Heart left ventricle (tissue), 16 donors: ENCODE measurements around the gene SYK. TPM values are rescaled to one million over a fixed set of nuclear protein-coding genes. Genes with fewer than 3 reads are reported as not detected.
A peak's percentile ranks its signal among the peaks of the same experiment; 100 is the strongest.

Experiments
- ATAC-seq, 4 donors: fragments of 200-7000 bp; cut with Tn5 transposase; one replicate each; pipeline ENCODE4 v1.9.1; 2020 to 2022; ENCODE audit warnings: moderate library complexity in 4 of 4, mild to moderate bottlenecking in 3 of 4, moderate number of reproducible peaks in 1 of 4
- DNase-seq, 5 donors: peaks; one replicate each; pipeline ENCODE4 v3.0.0-alpha.2; 2020
- H3K27ac ChIP-seq, 12 donors: fragments of 200-600 bp; sonication (generic) in 4 of 12; one replicate each; pipeline versions ENCODE4 v1.5.0 to v1.8.0; 2016 to 2022; ENCODE audit warnings: mild to moderate bottlenecking in 2 of 12
- H3K27me3 ChIP-seq, 9 donors: fragments of 200-600 bp; sonication (generic) in 2 of 9; one replicate each; pipeline versions ENCODE4 v1.5.1 to v1.8.0; 2016 to 2022; ENCODE audit warnings: mild to moderate bottlenecking in 3 of 9
- H3K36me3 ChIP-seq, 9 donors: fragments of 200-600 bp; sonication (generic) in 2 of 9; one replicate each; pipeline versions ENCODE4 v1.5.0 to v1.8.0; 2018 to 2022; ENCODE audit warnings: mild to moderate bottlenecking in 2 of 9
- H3K4me1 ChIP-seq, 12 donors: fragments of 200-600 bp; sonication (generic) in 4 of 12; one replicate each; pipeline versions ENCODE4 v1.5.0 to v1.8.0; 2016 to 2022; ENCODE audit warnings: mild to moderate bottlenecking in 3 of 12
- H3K4me3 ChIP-seq, 12 donors: fragments of 200-600 bp; sonication (generic) in 4 of 12; one replicate each; pipeline versions ENCODE4 v1.5.0 to v1.8.0; 2017 to 2022; ENCODE audit warnings: mild to moderate bottlenecking in 9 of 12, moderate library complexity in 4 of 12
- H3K9me3 ChIP-seq, 12 donors: fragments of 200-600 bp; sonication (generic) in 4 of 12; one replicate each; pipeline versions ENCODE4 v1.5.0 to v1.8.0; 2016 to 2022; ENCODE audit warnings: mild to moderate bottlenecking in 1 of 12
- POLR2A ChIP-seq, 2 donors: fragments of 450-650 bp; IDR thresholded peaks; one replicate each; pipeline ENCODE4 v1.6.1; 2017; ENCODE audit warnings: antibody characterized with exemption in 2 of 2, mild to moderate bottlenecking in 2 of 2, moderate library complexity in 2 of 2
- WGBS, 4 donors: extraction: QIAGEN DNeasy Blood & Tissue Kit in 2 of 4; methylation state at CpG; one replicate each; pipeline versions ENCODE4 v1.1.5 to v1.1.7; 2013 to 2018; 5-methylcytosine and 5-hydroxymethylcytosine counted together
- intact Hi-C, 10 donors: fragments of 100-400 bp; cut with DNase I; formaldehyde crosslinking; loops; one replicate each; pipeline versions ENCODE4 v1.11.1 to v1.14.2; 2022
- polyA plus RNA-seq, 2 donors: library from polyadenylated mRNA; stranded (reverse); fragments of 200-250 nt; gene quantifications; one replicate each; pipeline ENCODE4 v1.2.3, GENCODE V29; 2013
- total RNA-seq, 9 donors: library from RNA; depleted of rRNA in 2 of 9; stranded (reverse); fragments of >200 nt in 2 of 9; fragmentation: NEBNext Ultra II Directional in 3 of 9; extraction: Animal tissue kit (Norgen Biotek cat#: 25700) in 3 of 9; gene quantifications; one replicate each; pipeline versions ENCODE4 v1.1.0 to v1.2.4, GENCODE V29; 2016 to 2023
- TF ChIP-seq, protein P1 (sequence below), 12 donors: fragments of 200-600 bp; sonication (generic) in 4 of 12; IDR thresholded peaks; one replicate each; pipeline versions ENCODE4 v1.5.0 to v1.8.0; 2018 to 2022; ENCODE audit warnings: antibody characterized with exemption in 12 of 12, mild to moderate bottlenecking in 5 of 12
- donor health status: ischemic (EF 13 %, LVEDD 7.1; RV severe dilation, severe dysfunction).
- donor health status: healthy with polysubstance abuse.
- donor health status: DM: no; HTN: yes; CAD: no.
- donor health status: DM: no; HTN: no; CAD: no.
- donor health status: ischemic (EF 25% LVEDD 6.9; RV normal size, moderate dysfunction).
- donor health status: ischemic (EF 25% LVEDD 5.7; RV mildly dilated, moderate dysfunction).
- donor health status: healthy.
- donor health status: DM: yes; HTN: yes; CAD: no.
- donor health status: ischemic (EF 35%, LVEDD 5.7; RV mildly dilated, moderate dysfunction).
- donor health status: nonischemic (EF 11% LVEDD 7.7; RV severe dilation, severe dysfunction).
- donor health status: DM: yes; HTN: yes; CAD: no.
- donor health status: PGD.
- donor health status: ischemic (EF 29% LVEDD 5.4; RV normal size, mild dysfunction).
- donor health status: nonischemic (EF 23%, LVEDD 6.1; RV moderate dilation, normal function).

Gene SYK
- total and polyA plus RNA-seq, 11 donors: 0.53 to 41.3 (median 2.4) TPM

DNA sequence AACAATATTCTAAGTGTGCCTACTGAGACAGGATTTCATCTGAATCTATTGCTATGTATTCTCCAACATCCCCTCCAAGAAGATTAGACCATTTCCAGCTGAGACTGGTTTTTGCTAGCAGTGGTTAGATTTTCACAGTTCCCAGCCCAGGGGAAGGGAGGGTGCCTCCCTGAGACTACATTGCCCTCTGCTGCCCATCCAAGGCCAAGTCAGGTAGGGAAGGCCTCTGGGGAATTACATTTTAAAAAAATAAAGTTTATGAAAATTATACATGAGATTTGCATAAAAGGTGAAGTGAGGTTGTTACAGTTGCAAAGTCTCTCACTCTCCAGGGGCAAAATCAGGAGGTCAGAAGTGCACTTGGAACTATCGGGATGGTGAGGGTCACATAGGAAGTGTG, 28.0 kb upstream of the SYK start:
- intact Hi-C loops: loop anchor here in 1 of 10 donors (5.0 kb wide), 1 partner anchor 94 kb away; no protein-coding TSS in a partner anchor

DNA sequence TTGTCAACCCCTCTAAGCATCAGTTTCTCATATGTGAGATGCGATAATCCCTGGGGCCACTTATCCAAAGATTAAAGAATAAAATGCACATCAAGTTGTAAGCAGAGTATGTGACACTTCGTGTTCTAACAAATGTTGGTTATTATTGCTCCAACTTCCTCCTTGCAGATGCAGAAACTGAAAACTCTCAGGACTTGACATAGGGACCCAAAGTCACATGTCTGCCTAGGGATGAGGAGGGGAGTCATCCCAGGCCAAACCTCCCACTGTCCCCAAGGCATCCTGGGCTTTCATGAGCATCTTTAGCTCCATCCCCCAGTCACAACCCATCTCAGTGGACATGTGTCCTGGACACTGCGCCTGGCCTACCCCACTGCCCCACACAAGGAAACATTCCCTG, 27.5 kb upstream of the SYK start:
- TF ChIP-seq, protein P1, sequence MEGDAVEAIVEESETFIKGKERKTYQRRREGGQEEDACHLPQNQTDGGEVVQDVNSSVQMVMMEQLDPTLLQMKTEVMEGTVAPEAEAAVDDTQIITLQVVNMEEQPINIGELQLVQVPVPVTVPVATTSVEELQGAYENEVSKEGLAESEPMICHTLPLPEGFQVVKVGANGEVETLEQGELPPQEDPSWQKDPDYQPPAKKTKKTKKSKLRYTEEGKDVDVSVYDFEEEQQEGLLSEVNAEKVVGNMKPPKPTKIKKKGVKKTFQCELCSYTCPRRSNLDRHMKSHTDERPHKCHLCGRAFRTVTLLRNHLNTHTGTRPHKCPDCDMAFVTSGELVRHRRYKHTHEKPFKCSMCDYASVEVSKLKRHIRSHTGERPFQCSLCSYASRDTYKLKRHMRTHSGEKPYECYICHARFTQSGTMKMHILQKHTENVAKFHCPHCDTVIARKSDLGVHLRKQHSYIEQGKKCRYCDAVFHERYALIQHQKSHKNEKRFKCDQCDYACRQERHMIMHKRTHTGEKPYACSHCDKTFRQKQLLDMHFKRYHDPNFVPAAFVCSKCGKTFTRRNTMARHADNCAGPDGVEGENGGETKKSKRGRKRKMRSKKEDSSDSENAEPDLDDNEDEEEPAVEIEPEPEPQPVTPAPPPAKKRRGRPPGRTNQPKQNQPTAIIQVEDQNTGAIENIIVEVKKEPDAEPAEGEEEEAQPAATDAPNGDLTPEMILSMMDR (IDR thresholded peaks at IDR 0.05): no peak
- TF ChIP-seq POLR2A (IDR thresholded peaks at IDR 0.05): no peak
- H3K27ac ChIP-seq: no peak overlapping the region
- 87 to 93% (median 92%) methylated on average over 3 of the region's 3 CpGs for WGBS, 4 donors
- intact Hi-C loops: loop anchor here in 1 of 10 donors (5.0 kb wide), 1 partner anchor 93 kb away; no protein-coding TSS in a partner anchor
- H3K4me3 ChIP-seq: no peak overlapping the region
- H3K27me3 ChIP-seq: peaks cover 0 to 9% (median 0%) of the 10 kb centered on the region in 9 donors
- H3K9me3 ChIP-seq: no peaks in the 10 kb centered on the region
- peaks cover 0 to 31% (median 0%) of the 10 kb centered on the region in 12 donors for H3K4me1 ChIP-seq
- H3K36me3 ChIP-seq: no peaks in the 10 kb centered on the region
- ATAC-seq (no peak), DNase-seq (no peak)

More for the DNA sequence above, 28.0 kb upstream of the SYK start:
- ATAC-seq (peak in 2 of 4 donors; percentile 55 to 68), DNase-seq (no peak)
- TF ChIP-seq, protein P1 (IDR thresholded peaks at IDR 0.05): peak in 9 of 12 donors; percentile 15 to 42 (median 28)
- no peak for TF ChIP-seq POLR2A (IDR thresholded peaks at IDR 0.05)
- H3K4me1 ChIP-seq: peaks cover 0 to 31% (median 0%) of the 10 kb centered on the region in 12 donors
- WGBS, 4 donors: 78 to 89% (median 86%) methylated on average over 1 of the region's 1 CpG
- H3K9me3 ChIP-seq: no peaks in the 10 kb centered on the region
- no peaks in the 10 kb centered on the region for H3K36me3 ChIP-seq
- no peak overlapping the region for H3K4me3 ChIP-seq
- H3K27ac ChIP-seq: no peak overlapping the region
- H3K27me3 ChIP-seq: peaks cover 0 to 9% (median 0%) of the 10 kb centered on the region in 9 donors

DNA sequence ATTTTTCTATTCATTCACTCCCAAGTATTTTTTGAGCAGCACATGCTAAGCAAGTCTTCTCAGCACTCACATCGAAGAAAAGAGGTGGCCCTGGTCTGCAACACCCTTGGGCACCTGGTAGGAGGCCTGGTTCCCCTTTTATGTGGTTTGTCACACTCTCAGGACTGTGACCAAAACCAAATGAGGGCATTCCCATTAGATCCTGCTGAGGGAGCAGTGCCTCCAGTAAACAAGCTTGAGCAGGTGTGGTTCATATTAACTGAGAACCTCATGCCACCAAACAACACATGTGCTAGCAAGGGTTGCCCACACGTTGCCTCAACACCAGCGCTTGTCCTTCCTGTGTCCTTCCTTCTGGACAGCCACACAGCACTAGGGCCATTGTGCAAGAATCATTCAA, 26.9 kb upstream of the SYK start:
- no peak overlapping the region for H3K4me3 ChIP-seq
- TF ChIP-seq, protein P1 (IDR thresholded peaks at IDR 0.05): no peak
- TF ChIP-seq POLR2A (IDR thresholded peaks at IDR 0.05): no peak
- WGBS, 4 donors: 65 to 83% (median 76%) methylated on average over 3 of the region's 3 CpGs
- H3K27me3 ChIP-seq: peaks cover 0 to 9% (median 0%) of the 10 kb centered on the region in 9 donors
- H3K9me3 ChIP-seq: no peaks in the 10 kb centered on the region
- ATAC-seq (no peak), DNase-seq (no peak)
- intact Hi-C loops: loop anchor here in 1 of 10 donors (5.0 kb wide), 1 partner anchor 93 kb away; no protein-coding TSS in a partner anchor
- peaks cover 0 to 31% (median 0%) of the 10 kb centered on the region in 12 donors for H3K4me1 ChIP-seq
- no peaks in the 10 kb centered on the region for H3K36me3 ChIP-seq
- no peak overlapping the region for H3K27ac ChIP-seq

DNA sequence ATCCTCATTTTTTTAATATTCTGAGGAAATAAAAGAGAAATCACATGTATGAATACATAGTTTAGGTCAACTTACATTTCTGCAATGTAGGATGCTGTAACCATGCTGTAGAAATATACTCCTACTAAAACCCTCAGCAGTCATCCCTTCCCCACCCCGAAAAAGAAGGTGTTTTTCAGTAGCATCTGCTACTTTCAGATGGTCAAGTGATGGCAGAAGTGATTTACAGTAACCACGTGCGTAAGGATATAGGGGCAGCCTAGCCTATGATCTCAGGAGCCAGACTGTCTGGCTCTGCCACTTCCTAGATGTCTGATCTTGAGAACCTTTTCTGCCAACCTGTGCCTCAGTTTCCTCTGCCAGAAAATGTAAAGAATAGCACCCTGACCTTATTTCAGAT, 26.0 kb upstream of the SYK start:
- TF ChIP-seq POLR2A (IDR thresholded peaks at IDR 0.05): no peak
- TF ChIP-seq, protein P1 (IDR thresholded peaks at IDR 0.05): no peak
- Histone ChIP-seq H3K36me3 (no peaks in the 10 kb centered on the region), H3K9me3 (no peaks in the 10 kb centered on the region), H3K4me1 (peaks cover 0 to 27% (median 0%) of the 10 kb centered on the region in 12 donors), H3K27ac (no peak overlapping the region), H3K4me3 (no peak overlapping the region), H3K27me3 (peaks cover 0 to 9% (median 0%) of the 10 kb centered on the region in 9 donors)
- 50 to 56% (median 51%) methylated on average over 3 of the region's 3 CpGs for WGBS, 4 donors
- intact Hi-C loops: no loop called here
- ATAC-seq (no peak), DNase-seq (no peak)
